Measurements from ENCODE around the gene CTDSPL.

DNA sequence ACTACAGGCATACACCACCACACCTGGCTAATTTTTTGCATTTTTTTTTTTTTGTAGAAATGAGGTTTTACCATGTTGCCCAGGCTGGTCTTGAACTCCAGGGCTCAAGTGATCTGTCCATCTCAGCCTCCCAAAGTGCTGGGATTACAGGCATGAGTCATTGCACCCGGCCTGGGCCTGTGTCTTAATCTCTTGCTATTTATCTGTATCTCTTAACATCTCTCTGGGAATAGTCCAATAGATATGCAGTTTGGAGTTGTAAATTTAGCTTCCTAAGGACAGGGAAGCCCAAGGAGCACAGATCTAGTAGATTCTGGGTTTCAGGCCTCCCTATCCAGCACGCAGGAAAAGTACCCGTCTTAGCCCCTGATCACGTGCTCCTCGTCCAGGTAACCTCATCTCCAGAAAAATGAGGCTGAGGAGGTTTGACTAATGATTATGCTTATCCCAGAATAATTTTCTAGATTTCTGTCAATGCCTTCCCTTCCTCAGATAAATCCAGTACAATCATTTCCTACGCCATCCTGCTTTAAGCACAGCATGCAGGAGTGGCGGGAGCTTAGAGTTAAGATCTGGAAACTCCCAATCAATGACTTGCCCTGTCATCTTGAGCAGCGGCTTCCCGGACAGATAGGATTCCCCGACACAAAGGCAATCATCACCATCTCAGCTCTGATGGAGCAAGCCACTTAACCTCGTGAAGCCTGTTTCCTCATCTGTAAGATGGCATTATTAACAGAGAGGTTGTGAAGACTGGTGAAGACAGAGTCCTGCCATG lies 12.3 kb upstream of the CTDSPL start:
- TF ChIP-seq, protein P1, sequence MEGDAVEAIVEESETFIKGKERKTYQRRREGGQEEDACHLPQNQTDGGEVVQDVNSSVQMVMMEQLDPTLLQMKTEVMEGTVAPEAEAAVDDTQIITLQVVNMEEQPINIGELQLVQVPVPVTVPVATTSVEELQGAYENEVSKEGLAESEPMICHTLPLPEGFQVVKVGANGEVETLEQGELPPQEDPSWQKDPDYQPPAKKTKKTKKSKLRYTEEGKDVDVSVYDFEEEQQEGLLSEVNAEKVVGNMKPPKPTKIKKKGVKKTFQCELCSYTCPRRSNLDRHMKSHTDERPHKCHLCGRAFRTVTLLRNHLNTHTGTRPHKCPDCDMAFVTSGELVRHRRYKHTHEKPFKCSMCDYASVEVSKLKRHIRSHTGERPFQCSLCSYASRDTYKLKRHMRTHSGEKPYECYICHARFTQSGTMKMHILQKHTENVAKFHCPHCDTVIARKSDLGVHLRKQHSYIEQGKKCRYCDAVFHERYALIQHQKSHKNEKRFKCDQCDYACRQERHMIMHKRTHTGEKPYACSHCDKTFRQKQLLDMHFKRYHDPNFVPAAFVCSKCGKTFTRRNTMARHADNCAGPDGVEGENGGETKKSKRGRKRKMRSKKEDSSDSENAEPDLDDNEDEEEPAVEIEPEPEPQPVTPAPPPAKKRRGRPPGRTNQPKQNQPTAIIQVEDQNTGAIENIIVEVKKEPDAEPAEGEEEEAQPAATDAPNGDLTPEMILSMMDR (IDR thresholded peaks at IDR 0.05; ENCODE audit: poor library complexity), result no peak
- no peak for TF ChIP-seq EZH2 (IDR thresholded peaks at IDR 0.05; ENCODE audit: borderline replicate concordance)
